Measurements from ENCODE around the gene GINS3. TPM values are rescaled to one million over a fixed set of nuclear protein-coding genes. Genes with fewer than 3 reads are reported as not detected.

GINS3 gene
- total RNA-seq, 1 donor from 2014 or later, result 7.2 TPM

Other genes with a start within 250 kb of the GINS3 start
- gene CSNK2A2, start 194.4 kb upstream of the GINS3 start, total RNA-seq, result 50.7 and 68.8 TPM in 2 replicates
- not detected in 2 replicates for gene PRSS54, start 97.4 kb upstream of the GINS3 start, total RNA-seq
- gene NDRG4, start 107.7 kb downstream of the GINS3 start, total RNA-seq, result 38.4 and 46.9 TPM in 2 replicates
- gene SETD6, start 123.0 kb downstream of the GINS3 start, total RNA-seq, result 3.7 and 16.2 TPM in 2 replicates
- 110 and 121 TPM in 2 replicates for gene CNOT1, start 237.4 kb downstream of the GINS3 start, total RNA-seq

All from glomerular endothelial cell (primary cell).